Loucy (cell line): ENCODE data around the gene MVB12A.

ENCODE experiments used
- EZH2phosphoT487 ChIP-seq: fragments of 200-600 bp; IDR thresholded peaks from 2 replicates; pipeline ENCODE4 v1.6.1; 2018; ENCODE audit warnings: antibody characterized with exemption, mild to moderate bottlenecking, moderate library complexity, borderline replicate concordance
- TF ChIP-seq, protein P1 (sequence below): fragments of 200-600 bp; sonication (generic); conservative IDR thresholded peaks from 2 replicates; pipeline ENCODE4 v1.5.1; 2014; ENCODE audit warnings: mild to moderate bottlenecking, antibody characterized with exemption, low read length

DNA sequence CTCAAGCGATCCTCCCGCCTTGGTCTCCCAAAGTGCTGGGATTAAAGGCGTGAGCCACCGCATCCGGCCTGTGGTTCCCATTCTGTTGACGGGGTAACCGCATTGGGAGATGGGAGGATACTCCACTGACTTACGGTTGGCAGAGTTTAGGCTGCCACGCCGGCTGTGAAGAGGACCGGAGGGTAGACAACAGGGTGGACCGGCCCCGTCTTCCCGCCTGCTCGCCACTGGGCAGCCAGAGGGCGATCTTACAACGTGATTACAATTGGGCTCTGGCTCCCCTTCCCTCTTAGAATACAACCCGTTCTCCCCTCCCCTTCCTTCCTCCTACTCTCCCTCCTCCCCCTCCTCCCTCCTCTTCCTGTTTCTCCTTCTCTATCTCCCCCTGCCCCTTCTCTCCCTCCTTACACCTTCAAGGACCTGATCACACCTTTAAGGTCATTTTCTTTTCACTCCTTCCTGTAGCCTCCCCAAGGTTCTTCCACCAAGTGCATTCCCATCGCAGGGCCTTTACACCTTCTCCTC lies 24.9 kb upstream of the MVB12A start:
- TF ChIP-seq, protein P1, sequence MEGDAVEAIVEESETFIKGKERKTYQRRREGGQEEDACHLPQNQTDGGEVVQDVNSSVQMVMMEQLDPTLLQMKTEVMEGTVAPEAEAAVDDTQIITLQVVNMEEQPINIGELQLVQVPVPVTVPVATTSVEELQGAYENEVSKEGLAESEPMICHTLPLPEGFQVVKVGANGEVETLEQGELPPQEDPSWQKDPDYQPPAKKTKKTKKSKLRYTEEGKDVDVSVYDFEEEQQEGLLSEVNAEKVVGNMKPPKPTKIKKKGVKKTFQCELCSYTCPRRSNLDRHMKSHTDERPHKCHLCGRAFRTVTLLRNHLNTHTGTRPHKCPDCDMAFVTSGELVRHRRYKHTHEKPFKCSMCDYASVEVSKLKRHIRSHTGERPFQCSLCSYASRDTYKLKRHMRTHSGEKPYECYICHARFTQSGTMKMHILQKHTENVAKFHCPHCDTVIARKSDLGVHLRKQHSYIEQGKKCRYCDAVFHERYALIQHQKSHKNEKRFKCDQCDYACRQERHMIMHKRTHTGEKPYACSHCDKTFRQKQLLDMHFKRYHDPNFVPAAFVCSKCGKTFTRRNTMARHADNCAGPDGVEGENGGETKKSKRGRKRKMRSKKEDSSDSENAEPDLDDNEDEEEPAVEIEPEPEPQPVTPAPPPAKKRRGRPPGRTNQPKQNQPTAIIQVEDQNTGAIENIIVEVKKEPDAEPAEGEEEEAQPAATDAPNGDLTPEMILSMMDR: peak; percentile 83
- TF ChIP-seq EZH2phosphoT487: no peak
